ENCODE data around the gene B3GAT2.

Gene B3GAT2

GRCh38 chr6:70863343-70863742, 93.5 kb downstream of the B3GAT2 start (continued):
- TF ChIP-seq SP7 (tag by site-specific recombination; IDR thresholded peaks at IDR 0.05) = no peak

- CTCF ChIA-PET = interaction anchor here (0.8 kb wide), 1 partner anchor 18 kb away, joined by 4 read pairs; no protein-coding TSS in a partner anchor
- POLR2A ChIA-PET = no interaction called here
- TF ChIP-seq PRDM4 (tag by site-specific recombination; IDR thresholded peaks at IDR 0.05) (no peak), ZNF23 (tag by site-specific recombination; IDR thresholded peaks at IDR 0.05; ENCODE audit: borderline replicate concordance) (no peak), PBX3 (CRISPR knock-in tag; IDR thresholded peaks at IDR 0.05) (no peak), SCRT2 (tag by site-specific recombination; IDR thresholded peaks at IDR 0.05) (no peak), ZNF37A (tag by site-specific recombination; IDR thresholded peaks at IDR 0.05) (no peak), ZNF473 (tag by site-specific recombination; IDR thresholded peaks at IDR 0.05) (no peak)
- no peaks in the 10 kb centered on the region for H3K4me1 ChIP-seq (ENCODE audit: control insufficient read depth, insufficient read depth, low read length)
- H3K27ac ChIP-seq (ENCODE audit: extremely low read depth, low read depth, low read length) = no peak overlapping the region
- H3K36me3 ChIP-seq (ENCODE audit: control insufficient read depth in 2 of 2, insufficient read depth in 1 of 2, low read length in 2 of 2) = peaks cover 0 to 32% of the 10 kb centered on the region in 2 experiments; a peak in 1 of 3 replicates
- H3K4me3 ChIP-seq (ENCODE audit: low read depth, low read length) = no peak overlapping the region
- H3K9me3 ChIP-seq (ENCODE audit: control insufficient read depth, insufficient read depth, low read depth, low read length) = no peaks in the 10 kb centered on the region
These were observed 95.9 kb downstream of the B3GAT2 start for GRCh38 chr6:70860920-70861319.

- CTCF ChIA-PET = interaction anchor here (0.7 kb wide), 1 partner anchor 24 kb away, joined by 4 read pairs; no protein-coding TSS in a partner anchor
These were observed 96.8 kb downstream of the B3GAT2 start for GRCh38 chr6:70860045-70860444.

GRCh38 chr6:70857387-70858077, 99.3 kb downstream of the B3GAT2 start:
- Histone ChIP-seq H3K27ac (ENCODE audit: extremely low read depth, low read depth, low read length) (no peak overlapping the region), H3K36me3 (ENCODE audit: control insufficient read depth in 2 of 2, insufficient read depth in 1 of 2, low read length in 2 of 2) (peaks cover 0 to 35% of the 10 kb centered on the region in 2 experiments; a peak in 1 of 3 replicates), H3K4me3 (ENCODE audit: low read depth, low read length) (no peak overlapping the region), H3K4me1 (ENCODE audit: control insufficient read depth, insufficient read depth, low read length) (no peaks in the 10 kb centered on the region), H3K9me3 (ENCODE audit: control insufficient read depth, insufficient read depth, low read depth, low read length) (no peaks in the 10 kb centered on the region)
- CTCF ChIA-PET = interaction anchor here (0.6 to 0.9 kb wide), 2 partner anchors 27 to 147 kb away, joined by 3 to 9 read pairs; no protein-coding TSS in a partner anchor
- POLR2A ChIA-PET = no interaction called here
- no peak for TF ChIP-seq SP3 (tag by site-specific recombination; IDR thresholded peaks at IDR 0.05)
- TF ChIP-seq ZNF707 (tag by site-specific recombination; IDR thresholded peaks at IDR 0.05) = no peak
- no peak for TF ChIP-seq ZNF549 (tag by site-specific recombination; IDR thresholded peaks at IDR 0.05)
- TF ChIP-seq ZNF610 (tag by site-specific recombination; IDR thresholded peaks at IDR 0.05; ENCODE audit: borderline replicate concordance) = no peak
- no peak for TF ChIP-seq ZNF354C (tag by site-specific recombination; IDR thresholded peaks at IDR 0.05; ENCODE audit: borderline replicate concordance, low read depth)
- TF ChIP-seq ZNF362 (tag by site-specific recombination; IDR thresholded peaks at IDR 0.05) = no peak
- TF ChIP-seq ZNF10 (tag by site-specific recombination; IDR thresholded peaks at IDR 0.05) = no peak
- no peak for TF ChIP-seq ZNF548 (tag by site-specific recombination; IDR thresholded peaks at IDR 0.05)
- TF ChIP-seq ZNF692 (tag by site-specific recombination; IDR thresholded peaks at IDR 0.05) = no peak
- no peak for TF ChIP-seq ZNF391 (tag by site-specific recombination; IDR thresholded peaks at IDR 0.05; ENCODE audit: borderline replicate concordance, low read depth)
- no peak for TF ChIP-seq KLF10 (tag by site-specific recombination; IDR thresholded peaks at IDR 0.05)

More at GRCh38 chr6:70860045-70860444, 96.8 kb downstream of the B3GAT2 start:
- no peak for TF ChIP-seq ZNF18 (tag by site-specific recombination; IDR thresholded peaks at IDR 0.05)
- TF ChIP-seq ZBTB1 (tag by site-specific recombination; IDR thresholded peaks at IDR 0.05) = no peak
- no peak for TF ChIP-seq ZBTB20 (tag by site-specific recombination; IDR thresholded peaks at IDR 0.05)
- Histone ChIP-seq H3K4me3 (ENCODE audit: low read depth, low read length) (no peak overlapping the region), H3K36me3 (ENCODE audit: control insufficient read depth in 2 of 2, insufficient read depth in 1 of 2, low read length in 2 of 2) (peaks cover 0 to 32% of the 10 kb centered on the region in 2 experiments; a peak in 1 of 3 replicates), H3K27ac (ENCODE audit: extremely low read depth, low read depth, low read length) (no peak overlapping the region), H3K4me1 (ENCODE audit: control insufficient read depth, insufficient read depth, low read length) (no peaks in the 10 kb centered on the region), H3K9me3 (ENCODE audit: control insufficient read depth, insufficient read depth, low read depth, low read length) (no peaks in the 10 kb centered on the region)
- POLR2A ChIA-PET = no interaction called here
